ENCODE measurements around the gene RETREG1.
"Not testable (repeated sequence)": the region's sequence is repeated elsewhere in the genome, so short reads cannot be mapped to it uniquely, and the experiment has no call there.

RETREG1 gene

GRCh38 chr5:16616536-16617273 is at the start of gene RETREG1:
Gene RETREG1, minus strand, starts transcription at chr5:16616997. Its CDS starts 26 bp downstream, at chr5:16616971.
- H3K4me3 ChIP-seq (ENCODE audit: low read depth in 1 of 2, low read length in 2 of 2) = peak within 1 kb of the TSS; percentile 46 to 86
- peak within 1 kb of the TSS; percentile 32 for H3K27ac ChIP-seq (ENCODE audit: low read length)
- no peaks in the 10 kb centered on the region for H3K27me3 ChIP-seq (ENCODE audit: low read depth, low read length)
- no peaks in the 10 kb centered on the region for H3K36me3 ChIP-seq (ENCODE audit: control insufficient read depth in 1 of 2, insufficient read depth in 2 of 2, low read length in 2 of 2)
- peaks cover 0 to 12% of the 10 kb centered on the region in 2 donors for H3K4me1 ChIP-seq (ENCODE audit: control insufficient read depth in 1 of 2, insufficient read depth in 2 of 2, low read length in 2 of 2)
- no peaks in the 10 kb centered on the region for H3K9me3 ChIP-seq (ENCODE audit: control insufficient read depth in 1 of 2, low read length in 2 of 2)

- no peaks in the 10 kb centered on the region for H3K27me3 ChIP-seq (ENCODE audit: low read depth, low read length)
- H3K9me3 ChIP-seq (ENCODE audit: control insufficient read depth in 1 of 2, low read length in 2 of 2) = no peaks in the 10 kb centered on the region
- H3K4me1 ChIP-seq (ENCODE audit: control insufficient read depth in 1 of 2, insufficient read depth in 2 of 2, low read length in 2 of 2) = no peaks in the 10 kb centered on the region
- no peak overlapping the region for H3K27ac ChIP-seq (ENCODE audit: low read length)
- H3K4me3 ChIP-seq (ENCODE audit: low read depth in 1 of 2, low read length in 2 of 2) = no peak overlapping the region
- peaks cover 3 to 28% of the 10 kb centered on the region in 2 donors for H3K36me3 ChIP-seq (ENCODE audit: control insufficient read depth in 1 of 2, insufficient read depth in 2 of 2, low read length in 2 of 2)
Measured at GRCh38 chr5:16666130-16666882, 49.5 kb upstream of the RETREG1 start.

GRCh38 chr5:16665601-16666000 is 48.8 kb upstream of the RETREG1 start:
- Histone ChIP-seq H3K27ac (ENCODE audit: low read length) (no peak overlapping the region), H3K4me1 (ENCODE audit: control insufficient read depth in 1 of 2, insufficient read depth in 2 of 2, low read length in 2 of 2) (no peaks in the 10 kb centered on the region), H3K4me3 (ENCODE audit: low read depth in 1 of 2, low read length in 2 of 2) (no peak overlapping the region), H3K9me3 (ENCODE audit: control insufficient read depth in 1 of 2, low read length in 2 of 2) (no peaks in the 10 kb centered on the region), H3K27me3 (ENCODE audit: low read depth, low read length) (no peaks in the 10 kb centered on the region), H3K36me3 (ENCODE audit: control insufficient read depth in 1 of 2, insufficient read depth in 2 of 2, low read length in 2 of 2) (peaks cover 3 to 24% of the 10 kb centered on the region in 2 donors)

- Histone ChIP-seq H3K9me3 (ENCODE audit: control insufficient read depth in 1 of 2, low read length in 2 of 2) (no peaks in the 10 kb centered on the region), H3K27me3 (ENCODE audit: low read depth, low read length) (no peaks in the 10 kb centered on the region), H3K27ac (ENCODE audit: low read length) (no peak overlapping the region), H3K4me1 (ENCODE audit: control insufficient read depth in 1 of 2, insufficient read depth in 2 of 2, low read length in 2 of 2) (no peaks in the 10 kb centered on the region), H3K4me3 (ENCODE audit: low read depth in 1 of 2, low read length in 2 of 2) (no peak overlapping the region), H3K36me3 (ENCODE audit: control insufficient read depth in 1 of 2, insufficient read depth in 2 of 2, low read length in 2 of 2) (peaks cover 0 to 24% of the 10 kb centered on the region in 2 donors)
Measured at GRCh38 chr5:16664368-16664767, 47.6 kb upstream of the RETREG1 start.

- Histone ChIP-seq H3K4me1 (ENCODE audit: control insufficient read depth in 1 of 2, insufficient read depth in 2 of 2, low read length in 2 of 2) (no peaks in the 10 kb centered on the region), H3K4me3 (ENCODE audit: low read depth in 1 of 2, low read length in 2 of 2) (no peak overlapping the region)
Measured at GRCh38 chr5:16663840-16664239, 47.0 kb upstream of the RETREG1 start.

GRCh38 chr5:16661713-16662112 is 44.9 kb upstream of the RETREG1 start:
- Histone ChIP-seq H3K36me3 (ENCODE audit: control insufficient read depth in 1 of 2, insufficient read depth in 2 of 2, low read length in 2 of 2) (peaks cover 0 to 12% of the 10 kb centered on the region in 2 donors), H3K9me3 (ENCODE audit: control insufficient read depth in 1 of 2, low read length in 2 of 2) (no peaks in the 10 kb centered on the region), H3K27me3 (ENCODE audit: low read depth, low read length) (no peaks in the 10 kb centered on the region), H3K4me3 (ENCODE audit: low read depth in 1 of 2, low read length in 2 of 2) (no peak overlapping the region), H3K4me1 (ENCODE audit: control insufficient read depth in 1 of 2, insufficient read depth in 2 of 2, low read length in 2 of 2) (no peaks in the 10 kb centered on the region), H3K27ac (ENCODE audit: low read length) (no peak overlapping the region)

More at GRCh38 chr5:16663840-16664239, 47.0 kb upstream of the RETREG1 start:
- H3K27me3 ChIP-seq (ENCODE audit: low read depth, low read length) = no peaks in the 10 kb centered on the region
- no peak overlapping the region for H3K27ac ChIP-seq (ENCODE audit: low read length)
- peaks cover 0 to 24% of the 10 kb centered on the region in 2 donors for H3K36me3 ChIP-seq (ENCODE audit: control insufficient read depth in 1 of 2, insufficient read depth in 2 of 2, low read length in 2 of 2)
- no peaks in the 10 kb centered on the region for H3K9me3 ChIP-seq (ENCODE audit: control insufficient read depth in 1 of 2, low read length in 2 of 2)

GRCh38 chr5:16660982-16661381 is 44.2 kb upstream of the RETREG1 start:
- no peaks in the 10 kb centered on the region for H3K27me3 ChIP-seq (ENCODE audit: low read depth, low read length)
- no peak overlapping the region for H3K4me3 ChIP-seq (ENCODE audit: low read depth in 1 of 2, low read length in 2 of 2)
- no peaks in the 10 kb centered on the region for H3K9me3 ChIP-seq (ENCODE audit: control insufficient read depth in 1 of 2, low read length in 2 of 2)
- no peak overlapping the region for H3K27ac ChIP-seq (ENCODE audit: low read length)
- no peaks in the 10 kb centered on the region for H3K4me1 ChIP-seq (ENCODE audit: control insufficient read depth in 1 of 2, insufficient read depth in 2 of 2, low read length in 2 of 2)
- peaks cover 0 to 12% of the 10 kb centered on the region in 2 donors for H3K36me3 ChIP-seq (ENCODE audit: control insufficient read depth in 1 of 2, insufficient read depth in 2 of 2, low read length in 2 of 2)

- no peak overlapping the region for H3K27ac ChIP-seq (ENCODE audit: low read length)
- no peak overlapping the region for H3K4me3 ChIP-seq (ENCODE audit: low read depth in 1 of 2, low read length in 2 of 2)
- no peaks in the 10 kb centered on the region for H3K27me3 ChIP-seq (ENCODE audit: low read depth, low read length)
- H3K4me1 ChIP-seq (ENCODE audit: control insufficient read depth in 1 of 2, insufficient read depth in 2 of 2, low read length in 2 of 2) = no peaks in the 10 kb centered on the region
- H3K36me3 ChIP-seq (ENCODE audit: control insufficient read depth in 1 of 2, insufficient read depth in 2 of 2, low read length in 2 of 2) = peaks cover 0 to 9% of the 10 kb centered on the region in 2 donors
- H3K9me3 ChIP-seq (ENCODE audit: control insufficient read depth in 1 of 2, low read length in 2 of 2) = no peaks in the 10 kb centered on the region
Measured at GRCh38 chr5:16659536-16659935, 42.7 kb upstream of the RETREG1 start.

- H3K9me3 ChIP-seq (ENCODE audit: control insufficient read depth in 1 of 2, low read length in 2 of 2) = no peaks in the 10 kb centered on the region
- no peak overlapping the region for H3K4me3 ChIP-seq (ENCODE audit: low read depth in 1 of 2, low read length in 2 of 2)
- H3K27ac ChIP-seq (ENCODE audit: low read length) = no peak overlapping the region
- H3K27me3 ChIP-seq (ENCODE audit: low read depth, low read length) = no peaks in the 10 kb centered on the region
- H3K36me3 ChIP-seq (ENCODE audit: control insufficient read depth in 1 of 2, insufficient read depth in 2 of 2, low read length in 2 of 2) = no peaks in the 10 kb centered on the region
- H3K4me1 ChIP-seq (ENCODE audit: control insufficient read depth in 1 of 2, insufficient read depth in 2 of 2, low read length in 2 of 2) = no peaks in the 10 kb centered on the region
Measured at GRCh38 chr5:16656561-16657191, 39.9 kb upstream of the RETREG1 start.

- H3K9me3 ChIP-seq (ENCODE audit: control insufficient read depth in 1 of 2, low read length in 2 of 2) = no peaks in the 10 kb centered on the region
Measured at GRCh38 chr5:16654647-16655334, 38.0 kb upstream of the RETREG1 start.

GRCh38 chr5:16648739-16649138 is 31.9 kb upstream of the RETREG1 start:
- H3K27me3 ChIP-seq (ENCODE audit: low read depth, low read length); H3K4me3 ChIP-seq (ENCODE audit: low read depth in 1 of 2, low read length in 2 of 2); H3K9me3 ChIP-seq (ENCODE audit: control insufficient read depth in 1 of 2, low read length in 2 of 2); H3K36me3 ChIP-seq (ENCODE audit: control insufficient read depth in 1 of 2, insufficient read depth in 2 of 2, low read length in 2 of 2); H3K27ac ChIP-seq (ENCODE audit: low read length); H3K4me1 ChIP-seq (ENCODE audit: control insufficient read depth in 1 of 2, insufficient read depth in 2 of 2, low read length in 2 of 2): not testable (repeated sequence)

More at GRCh38 chr5:16654647-16655334, 38.0 kb upstream of the RETREG1 start:
- no peak overlapping the region for H3K27ac ChIP-seq (ENCODE audit: low read length)
- H3K4me3 ChIP-seq (ENCODE audit: low read depth in 1 of 2, low read length in 2 of 2) = no peak overlapping the region
- no peaks in the 10 kb centered on the region for H3K4me1 ChIP-seq (ENCODE audit: control insufficient read depth in 1 of 2, insufficient read depth in 2 of 2, low read length in 2 of 2)
- no peaks in the 10 kb centered on the region for H3K36me3 ChIP-seq (ENCODE audit: control insufficient read depth in 1 of 2, insufficient read depth in 2 of 2, low read length in 2 of 2)
- no peaks in the 10 kb centered on the region for H3K27me3 ChIP-seq (ENCODE audit: low read depth, low read length)

Measured in muscle layer of duodenum (tissue), 2 donors.